ENCODE measurements around the gene VPS39. TPM values are rescaled to one million over a fixed set of nuclear protein-coding genes. Genes with fewer than 3 reads are reported as not detected.
A peak's percentile ranks its signal among the peaks of the same experiment; 100 is the strongest.

The VPS39 gene
- total and polyA plus RNA-seq, 2 of the 8 experiments (the other 6 are each of a cell fraction or from before 2014, with no cell fraction given), result 34.4 to 36.6 TPM

- no peaks in the 10 kb centered on the region for H4K20me1 ChIP-seq (replicated peaks in 1 of 2; ENCODE audit: control insufficient read depth in 1 of 2, insufficient read depth in 2 of 2, low read length in 2 of 2)
- 62% methylated on average over 10 of the region's 10 CpGs; no CpG with 5 or more reads in 1 of the 2 experiments for WGBS, 2 experiments (ENCODE audit: extremely low coverage in 1 of 2, insufficient coverage in 1 of 2, insufficient read length in 1 of 2, insufficient replicate concordance in 2 of 2, low coverage in 1 of 2, low lambda C conversion rate in 2 of 2, missing lambda C conversion rate in 1 of 2)
- peak overlapping the region; percentile 41; the same call in 1 of the 2 replicates for H2BK5ac ChIP-seq (ENCODE audit: low read depth, low read length)
- H3K4me2 ChIP-seq (ENCODE audit: insufficient read depth in 1 of 2, low read depth in 2 of 2, low read length in 2 of 2), result peak overlapping the region; percentile 6 to 15; a peak in 2 of 4 replicates
- no peaks in the 10 kb centered on the region for H3K79me2 ChIP-seq (ENCODE audit: control insufficient read depth in 1 of 2, insufficient read depth in 2 of 2, low read length in 2 of 2)
- no peaks in the 10 kb centered on the region for H3K27me3 ChIP-seq (replicated peaks in 1 of 4; ENCODE audit: control insufficient read depth in 3 of 4, extremely low read depth in 1 of 4, insufficient read depth in 3 of 4, low read length in 3 of 4)
- no peak overlapping the region; the same call in 1 of the 2 replicates for H2BK15ac ChIP-seq (ENCODE audit: low read length)
- H2BK120ac ChIP-seq (replicated peaks; ENCODE audit: low read depth, low read length), result no peak overlapping the region
- H4K8ac ChIP-seq (ENCODE audit: extremely low read depth, insufficient read depth, low read length), result no peak overlapping the region
- H3K23me2 ChIP-seq (ENCODE audit: low read depth, low read length), result no peaks in the 10 kb centered on the region
- POLR2A ChIA-PET (ENCODE audit: partially characterized antibody), result interaction anchor here (1.4 kb wide), 1 partner anchor 19 kb away, joined by 4 read pairs; no protein-coding TSS in a partner anchor
- no peak overlapping the region for H2BK20ac ChIP-seq (ENCODE audit: low read length)
- no peak overlapping the region for H4K5ac ChIP-seq (ENCODE audit: insufficient read length, low read depth, low read length)
- H3K23ac ChIP-seq (ENCODE audit: insufficient read length), result no peak overlapping the region
- H3K79me1 ChIP-seq (ENCODE audit: low read depth, low read length), result no peaks in the 10 kb centered on the region
- TF ChIP-seq CEBPB (IDR thresholded peaks at IDR 0.05; ENCODE audit: low read depth, low read length) (no peak), CBX5 (IDR thresholded peaks at IDR 0.05; ENCODE audit: low read depth, low read length) (no peak), TAF1 (IDR thresholded peaks at IDR 0.05; ENCODE audit: low read depth, low read length) (no peak)
- H3K14ac ChIP-seq (ENCODE audit: insufficient read length), result no peak overlapping the region
- no peak overlapping the region for H3K27ac ChIP-seq (ENCODE audit: low read depth, low read length)
- no peak overlapping the region for H2AK5ac ChIP-seq (ENCODE audit: low read depth, low read length)
- no peak overlapping the region for H3K56ac ChIP-seq (replicated peaks; ENCODE audit: insufficient read length, low read depth, low read length)
- CTCF ChIA-PET (ENCODE audit: partially characterized antibody), result interaction anchor here (0.8 to 5.1 kb wide), 11 partner anchors 11 to 129 kb away, joined by 3 to 43 read pairs (median 6); no protein-coding TSS in a partner anchor
- H2AFZ ChIP-seq (ENCODE audit: low read length), result peak overlapping the region; percentile 92
- H3K4ac ChIP-seq (replicated peaks; ENCODE audit: insufficient read length, low read depth, low read length), result no peak overlapping the region
- H3K9ac ChIP-seq (replicated peaks in 1 of 4; ENCODE audit: extremely low read depth in 1 of 4, low read depth in 3 of 4, low read length in 3 of 4), result no peak overlapping the region
- H3K9me3 ChIP-seq (ENCODE audit: insufficient read depth in 2 of 2, low read depth in 1 of 2, low read length in 1 of 2), result no peaks in the 10 kb centered on the region
- FAIRE-seq, result no peak
- H3K4me1 ChIP-seq (replicated peaks in 1 of 4; ENCODE audit: control insufficient read depth in 3 of 4, insufficient read depth in 4 of 4, low read length in 3 of 4), result peaks cover 0 to 6% (median under 1%) of the 10 kb centered on the region in 4 experiments; a peak in 3 of 7 replicates
- peak overlapping the region; percentile 38; the same call in 1 of the 2 replicates for H3K18ac ChIP-seq (ENCODE audit: extremely low read depth, low read length)
- DNase-seq (ENCODE audit: low read depth in 1 of 2, low spot score in 2 of 2), result no peak
- no peak overlapping the region; a peak in 1 of 8 replicates for H3K4me3 ChIP-seq (ENCODE audit: extremely low read depth in 1 of 4, insufficient read depth in 2 of 4, low read depth in 3 of 4, low read length in 4 of 4)
- no peak overlapping the region for H4K91ac ChIP-seq (replicated peaks; ENCODE audit: insufficient read length, low read length)
- H3K36me3 ChIP-seq (ENCODE audit: control insufficient read depth in 2 of 4, insufficient read depth in 4 of 4, low read length in 3 of 4), result no peaks in the 10 kb centered on the region
- peak overlapping the region; percentile 19; the same call in 1 of the 2 replicates for H2BK12ac ChIP-seq (ENCODE audit: low read depth, low read length)
Measured at GRCh38 chr15:42118650-42119445, 89.3 kb downstream of the VPS39 start.
